Right lung (tissue), 10 donors: ENCODE results near the gene SCT. TPM values are rescaled to one million over a fixed set of nuclear protein-coding genes. Genes with fewer than 3 reads are reported as not detected.
"Not testable (repeated sequence)": the region's sequence is repeated elsewhere in the genome, so short reads cannot be mapped to it uniquely, and the experiment has no call there.

Experiments used
- DNase-seq, 2 donors: peaks; one replicate each; pipeline ENCODE4 v3.0.0-alpha.2; 2013
- long read RNA-seq, 8 donors: transcript quantifications; one replicate each; lab custom pipeline, GENCODE V29; 2026
- polyA plus RNA-seq, 5 donors: library from polyadenylated mRNA; unstranded; fragments of 120-200 nt; gene quantifications; one replicate each; pipeline versions ENCODE4 v1.2.1 to v1.2.3, GENCODE V29; 2013; ENCODE audit warnings: inconsistent platforms in 1 of 5, low replicate concordance in 1 of 5; ENCODE audit not compliant: insufficient read length in 5 of 5, insufficient read depth in 1 of 5

Gene SCT
- polyA plus RNA-seq: 10 to 100 TPM in 1 of 5 donors, 1 to 10 TPM in 4; 1.2 to 14.9 (median 1.7) TPM
- long read RNA-seq, donor 1, partial matches to known transcripts: 5 of 8 reads
- long read RNA-seq, donor 1, other reads (novel, unspliced or antisense): 0 of 8 reads
- long read RNA-seq, donor 2: 0 reads
- long read RNA-seq, donor 3, partial matches to known transcripts: 0 of 3 reads
- long read RNA-seq, donor 3, other reads (novel, unspliced or antisense): 0 of 3 reads
- long read RNA-seq, donor 4, partial matches to known transcripts: 0 of 1 reads
- long read RNA-seq, donor 4, other reads (novel, unspliced or antisense): 0 of 1 reads
- long read RNA-seq, donor 5, partial matches to known transcripts: 0 of 4 reads
- long read RNA-seq, donor 5, other reads (novel, unspliced or antisense): 0 of 4 reads
- long read RNA-seq, donor 6, transcript SCT-201 (4 exons, 366 nt): major isoform, 5 of 5 reads
- long read RNA-seq, donor 6, partial matches to known transcripts: 0 of 5 reads
- long read RNA-seq, donor 6, other reads (novel, unspliced or antisense): 0 of 5 reads
- long read RNA-seq, donor 7, partial matches to known transcripts: 0 of 3 reads
- long read RNA-seq, donor 7, other reads (novel, unspliced or antisense): 0 of 3 reads
- long read RNA-seq, donor 8, partial matches to known transcripts: 0 of 1 reads
- long read RNA-seq, donor 8, other reads (novel, unspliced or antisense): 0 of 1 reads

GRCh38 chr11:626475-627307 is at the start of gene SCT:
SCT (minus strand) TSS chr11:627181; CDS start chr11:627143, 38 bp downstream.
- DNase-seq: no peak

GRCh38 chr11:674406-674805 is 47.4 kb upstream of the SCT start:
- no peak for DNase-seq

GRCh38 chr11:673866-674265 is 46.9 kb upstream of the SCT start:
- DNase-seq: no peak

- no peak for DNase-seq
Observed at GRCh38 chr11:665704-666281, 38.8 kb upstream of the SCT start.

GRCh38 chr11:665062-665703 is 38.2 kb upstream of the SCT start:
- peak; percentile 47 to 59 for DNase-seq

- DNase-seq: peak in 1 of 2 donors; percentile 39
Observed at GRCh38 chr11:662689-663274, 35.8 kb upstream of the SCT start.

GRCh38 chr11:660681-661444 is 33.9 kb upstream of the SCT start:
- no peak for DNase-seq

GRCh38 chr11:660281-660680 is 33.3 kb upstream of the SCT start:
- no peak for DNase-seq

- DNase-seq: no peak
Observed at GRCh38 chr11:659532-660085, 32.6 kb upstream of the SCT start.

- DNase-seq: no peak
Observed at GRCh38 chr11:657691-658126, 30.7 kb upstream of the SCT start.

- DNase-seq: no peak
Observed at GRCh38 chr11:656866-657265, 29.9 kb upstream of the SCT start.

- no peak for DNase-seq
Observed at GRCh38 chr11:656426-656825, 29.4 kb upstream of the SCT start.

- DNase-seq: no peak
Observed at GRCh38 chr11:655036-655726, 28.2 kb upstream of the SCT start.

GRCh38 chr11:654444-654843 is 27.5 kb upstream of the SCT start:
- not testable (repeated sequence) for DNase-seq

GRCh38 chr11:653837-654236 is 26.9 kb upstream of the SCT start:
- no peak for DNase-seq

- DNase-seq: not testable (repeated sequence)
Observed at GRCh38 chr11:653136-653535, 26.2 kb upstream of the SCT start.

- no peak for DNase-seq
Observed at GRCh38 chr11:650482-650881, 23.5 kb upstream of the SCT start.

- DNase-seq: not testable (repeated sequence)
Observed at GRCh38 chr11:647672-648158, 20.7 kb upstream of the SCT start.

GRCh38 chr11:646214-646613 is 19.2 kb upstream of the SCT start:
- DNase-seq: no peak
